Caco-2 (cell line): ENCODE data around the gene TRANK1. TPM values are rescaled to one million over a fixed set of nuclear protein-coding genes. Genes with fewer than 3 reads are reported as not detected.

Experiments
- BruUV-seq: library from RNA; stranded (reverse); fragments of 400-500 nt; replicated peaks from 2 replicates; lab custom pipeline; 2021; lab: Mats Ljungman, UMichigan
- CTCF ChIA-PET: fragments of 300-600 bp; sonication (Branson Sonifier 250); formaldehyde crosslinking; loops from one replicate; lab custom pipeline; 2022; ENCODE audit warnings: antibody characterized with exemption; lab: Charles Lee
- POLR2A ChIA-PET: fragments of 300-600 bp; sonication (Branson Sonifier 250); formaldehyde crosslinking; loops from one replicate; lab custom pipeline; 2022; ENCODE audit warnings: antibody characterized with exemption; lab: Charles Lee
- DNase-seq, 2 experiments: peaks; one replicate each; pipeline versions ENCODE4 v3.0.0 to v3.0.0-alpha.2; 2020 to 2022
- H3K27me3 ChIP-seq: replicated peaks from 2 replicates; pipeline ENCODE4 v1.6.0; 2011; ENCODE audit warnings: low read length; ENCODE audit not compliant: control insufficient read depth, insufficient read depth
- H3K36me3 ChIP-seq: 2 replicates; pipeline ENCODE4 v1.5.1; 2011; ENCODE audit warnings: low read length; ENCODE audit not compliant: control insufficient read depth, insufficient read depth
- H3K4me1 ChIP-seq: fragments of 250-450 bp; sonication (Bioruptor Pico); 2 replicates; pipeline ENCODE4 v1.5.1; 2020; ENCODE audit warnings: mild to moderate bottlenecking
- H3K4me3 ChIP-seq: 2 replicates; pipeline ENCODE4 v1.5.1; 2011; ENCODE audit warnings: low read depth, mild to moderate bottlenecking, control low read depth, low read length
- H3K9me3 ChIP-seq: fragments of 250-450 bp; sonication (Bioruptor Pico); 2 replicates; pipeline ENCODE4 v1.5.1; 2020; ENCODE audit warnings: mild to moderate bottlenecking, moderate library complexity
- H3K27ac Mint-ChIP-seq: one replicate; pipeline ENCODE4 v1.8.0; 2022; ENCODE audit warnings: mixed read lengths; ENCODE audit not compliant: unreplicated experiment
- H3K27me3 Mint-ChIP-seq: one replicate; pipeline ENCODE4 v1.8.0; 2022; ENCODE audit warnings: mixed read lengths; ENCODE audit not compliant: insufficient read depth, unreplicated experiment
- H3K36me3 Mint-ChIP-seq: one replicate; pipeline ENCODE4 v1.8.0; 2022; ENCODE audit warnings: mild to moderate bottlenecking, mixed read lengths; ENCODE audit not compliant: insufficient read depth, unreplicated experiment
- H3K4me1 Mint-ChIP-seq: one replicate; pipeline ENCODE4 v1.8.0; 2022; ENCODE audit warnings: low read depth, mixed read lengths; ENCODE audit not compliant: unreplicated experiment
- H3K4me3 Mint-ChIP-seq: one replicate; pipeline ENCODE4 v1.8.0; 2022; ENCODE audit warnings: mild to moderate bottlenecking, moderate library complexity, mixed read lengths; ENCODE audit not compliant: unreplicated experiment
- H3K9me3 Mint-ChIP-seq: one replicate; pipeline ENCODE4 v1.8.0; 2022; ENCODE audit warnings: mixed read lengths; ENCODE audit not compliant: unreplicated experiment
- CTCF ChIP-seq, 2 experiments: fragments of 200-600 bp in 1 of 2; IDR thresholded peaks; 1 replicate in 1 of 2; 2 replicates in 1 of 2; pipeline versions ENCODE4 v1.5.1 to v1.8.0; 2011 to 2022; ENCODE audit warnings: antibody characterized with exemption in 1 of 2, control low read depth in 1 of 2, inconsistent platforms in 1 of 2, low read depth in 1 of 2, low read length in 1 of 2, mild to moderate bottlenecking in 1 of 2, moderate library complexity in 1 of 2; ENCODE audit not compliant: insufficient read depth in 1 of 2, severe bottlenecking in 1 of 2, unreplicated experiment in 1 of 2
- intact Hi-C: fragments of 100-400 bp; cut with micrococcal nuclease; formaldehyde crosslinking; loops from one replicate; pipeline ENCODE4 v1.10.0; 2022; ENCODE audit not compliant: unreplicated experiment
- total RNA-seq: library from RNA; stranded (reverse); gene quantifications from 2 replicates; pipeline ENCODE4 v1.2.3, GENCODE V29; 2022

The TRANK1 gene
- total RNA-seq, 1 experiment from 2014 or later = 4.3 TPM

GRCh38 chr3:36862076-36862755, 82.6 kb downstream of the TRANK1 start:
- no peak overlapping the region for H3K4me3 Mint-ChIP-seq
- no peak for TF ChIP-seq CTCF (IDR thresholded peaks at IDR 0.05; ENCODE audit: insufficient read depth in 1 of 2, low read depth in 1 of 2, low read length in 1 of 2, severe bottlenecking in 1 of 2, unreplicated experiment in 1 of 2)
- no peak for DNase-seq
- Histone ChIP-seq H3K9me3 (no peaks in the 10 kb centered on the region), H3K27me3 (no peaks in the 10 kb centered on the region), H3K4me1 (0 out of 2 replicates have a peak, but pooled peaks cover 5% of the 10 kb centered on the region), H3K4me3 (no peak overlapping the region), H3K36me3 (no peaks in the 10 kb centered on the region)
- H3K36me3 Mint-ChIP-seq = no peaks in the 10 kb centered on the region
- no peaks in the 10 kb centered on the region for H3K4me1 Mint-ChIP-seq
- H3K27ac Mint-ChIP-seq = no peak overlapping the region
- no peaks in the 10 kb centered on the region for H3K9me3 Mint-ChIP-seq
- BruUV-seq = no TSS peak
- ChIA-PET POLR2A (no interaction called here), CTCF (no interaction called here)
- H3K27me3 Mint-ChIP-seq = peaks cover 3% of the 10 kb centered on the region
- intact Hi-C loops = no loop called here

GRCh38 chr3:36859494-36859893, 85.4 kb downstream of the TRANK1 start:
- no peak overlapping the region for H3K4me3 Mint-ChIP-seq
- ChIA-PET CTCF (no interaction called here), POLR2A (no interaction called here)
- Histone ChIP-seq H3K4me1 (0 out of 2 replicates have a peak, but pooled peaks cover 5% of the 10 kb centered on the region), H3K9me3 (no peaks in the 10 kb centered on the region), H3K36me3 (no peaks in the 10 kb centered on the region), H3K27me3 (no peaks in the 10 kb centered on the region), H3K4me3 (no peak overlapping the region)
- intact Hi-C loops = no loop called here
- no TSS peak for BruUV-seq
- no peak for TF ChIP-seq CTCF (IDR thresholded peaks at IDR 0.05; ENCODE audit: insufficient read depth in 1 of 2, low read depth in 1 of 2, low read length in 1 of 2, severe bottlenecking in 1 of 2, unreplicated experiment in 1 of 2)
- DNase-seq = no peak
- H3K36me3 Mint-ChIP-seq = no peaks in the 10 kb centered on the region
- H3K27ac Mint-ChIP-seq = no peak overlapping the region
- H3K4me1 Mint-ChIP-seq = no peaks in the 10 kb centered on the region
- H3K9me3 Mint-ChIP-seq = no peaks in the 10 kb centered on the region
- peaks cover 2% of the 10 kb centered on the region for H3K27me3 Mint-ChIP-seq

- ChIA-PET CTCF (no interaction called here), POLR2A (no interaction called here)
- no peaks in the 10 kb centered on the region for H3K4me1 ChIP-seq
- H3K4me1 Mint-ChIP-seq = peaks cover 6% of the 10 kb centered on the region
- no peak overlapping the region for H3K27ac Mint-ChIP-seq
- no peak overlapping the region for H3K4me3 ChIP-seq
- H3K36me3 ChIP-seq = no peaks in the 10 kb centered on the region; the same call in 1 of the 2 replicates
- H3K9me3 ChIP-seq = no peaks in the 10 kb centered on the region
- no peak for TF ChIP-seq CTCF (IDR thresholded peaks at IDR 0.05; ENCODE audit: insufficient read depth in 1 of 2, low read depth in 1 of 2, low read length in 1 of 2, severe bottlenecking in 1 of 2, unreplicated experiment in 1 of 2)
- H3K27me3 Mint-ChIP-seq = peaks cover 2% of the 10 kb centered on the region
- BruUV-seq = no TSS peak
- DNase-seq = no peak
- no peak overlapping the region for H3K4me3 Mint-ChIP-seq
- H3K36me3 Mint-ChIP-seq = no peaks in the 10 kb centered on the region
- peaks cover 7% of the 10 kb centered on the region for H3K9me3 Mint-ChIP-seq
- intact Hi-C loops = no loop called here
- H3K27me3 ChIP-seq = no peaks in the 10 kb centered on the region
These were observed 92.8 kb downstream of the TRANK1 start for GRCh38 chr3:36852071-36852470.
